MM.1S (cell line): ENCODE results near the gene ATAD3B.

Experiments used
- EZH2phosphoT487 ChIP-seq: fragments of 300-600 bp; sonication (generic); IDR thresholded peaks from 2 replicates; pipeline ENCODE4 v1.6.1; 2018; ENCODE audit warnings: antibody characterized with exemption, low read length
- TF ChIP-seq, protein P1 (sequence below): fragments of 300-600 bp; sonication (generic); IDR thresholded peaks from 2 replicates; pipeline ENCODE4 v1.5.1; 2016; ENCODE audit warnings: antibody characterized with exemption, low read length, mixed read lengths

DNA sequence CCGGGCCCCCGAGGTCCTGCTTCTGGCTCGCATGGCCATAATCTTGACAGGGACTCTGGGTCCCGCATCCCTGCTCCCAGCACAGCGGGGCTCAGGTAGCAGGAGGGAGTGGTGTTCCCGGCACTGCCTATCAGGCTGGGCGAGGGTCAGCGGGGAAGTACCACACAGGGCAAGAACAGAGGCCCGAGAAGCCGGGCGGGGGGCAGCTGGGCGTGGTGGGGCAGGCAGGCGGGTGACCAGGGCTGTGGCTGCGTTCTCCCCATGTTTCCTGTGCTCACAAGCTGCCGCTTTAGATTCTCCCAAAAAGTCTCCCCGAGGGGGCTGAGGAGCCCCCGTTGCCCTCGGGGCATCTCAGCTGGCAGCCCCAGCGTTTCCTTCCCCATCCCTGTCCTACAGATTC lies 18.3 kb downstream of the ATAD3B start:
- TF ChIP-seq, protein P1, sequence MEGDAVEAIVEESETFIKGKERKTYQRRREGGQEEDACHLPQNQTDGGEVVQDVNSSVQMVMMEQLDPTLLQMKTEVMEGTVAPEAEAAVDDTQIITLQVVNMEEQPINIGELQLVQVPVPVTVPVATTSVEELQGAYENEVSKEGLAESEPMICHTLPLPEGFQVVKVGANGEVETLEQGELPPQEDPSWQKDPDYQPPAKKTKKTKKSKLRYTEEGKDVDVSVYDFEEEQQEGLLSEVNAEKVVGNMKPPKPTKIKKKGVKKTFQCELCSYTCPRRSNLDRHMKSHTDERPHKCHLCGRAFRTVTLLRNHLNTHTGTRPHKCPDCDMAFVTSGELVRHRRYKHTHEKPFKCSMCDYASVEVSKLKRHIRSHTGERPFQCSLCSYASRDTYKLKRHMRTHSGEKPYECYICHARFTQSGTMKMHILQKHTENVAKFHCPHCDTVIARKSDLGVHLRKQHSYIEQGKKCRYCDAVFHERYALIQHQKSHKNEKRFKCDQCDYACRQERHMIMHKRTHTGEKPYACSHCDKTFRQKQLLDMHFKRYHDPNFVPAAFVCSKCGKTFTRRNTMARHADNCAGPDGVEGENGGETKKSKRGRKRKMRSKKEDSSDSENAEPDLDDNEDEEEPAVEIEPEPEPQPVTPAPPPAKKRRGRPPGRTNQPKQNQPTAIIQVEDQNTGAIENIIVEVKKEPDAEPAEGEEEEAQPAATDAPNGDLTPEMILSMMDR: no peak
- no peak for TF ChIP-seq EZH2phosphoT487
